GM21717 (cell line): Measurements from ENCODE around the gene SHISAL1.

ENCODE experiments used
- ATAC-seq: cut with Tn5 transposase; IDR thresholded peaks from one replicate; pipeline ENCODE4 v1.9.1; 2021; ENCODE audit warnings: mild to moderate bottlenecking, moderate library complexity; ENCODE audit not compliant: unreplicated experiment

SHISAL1 gene

DNA sequence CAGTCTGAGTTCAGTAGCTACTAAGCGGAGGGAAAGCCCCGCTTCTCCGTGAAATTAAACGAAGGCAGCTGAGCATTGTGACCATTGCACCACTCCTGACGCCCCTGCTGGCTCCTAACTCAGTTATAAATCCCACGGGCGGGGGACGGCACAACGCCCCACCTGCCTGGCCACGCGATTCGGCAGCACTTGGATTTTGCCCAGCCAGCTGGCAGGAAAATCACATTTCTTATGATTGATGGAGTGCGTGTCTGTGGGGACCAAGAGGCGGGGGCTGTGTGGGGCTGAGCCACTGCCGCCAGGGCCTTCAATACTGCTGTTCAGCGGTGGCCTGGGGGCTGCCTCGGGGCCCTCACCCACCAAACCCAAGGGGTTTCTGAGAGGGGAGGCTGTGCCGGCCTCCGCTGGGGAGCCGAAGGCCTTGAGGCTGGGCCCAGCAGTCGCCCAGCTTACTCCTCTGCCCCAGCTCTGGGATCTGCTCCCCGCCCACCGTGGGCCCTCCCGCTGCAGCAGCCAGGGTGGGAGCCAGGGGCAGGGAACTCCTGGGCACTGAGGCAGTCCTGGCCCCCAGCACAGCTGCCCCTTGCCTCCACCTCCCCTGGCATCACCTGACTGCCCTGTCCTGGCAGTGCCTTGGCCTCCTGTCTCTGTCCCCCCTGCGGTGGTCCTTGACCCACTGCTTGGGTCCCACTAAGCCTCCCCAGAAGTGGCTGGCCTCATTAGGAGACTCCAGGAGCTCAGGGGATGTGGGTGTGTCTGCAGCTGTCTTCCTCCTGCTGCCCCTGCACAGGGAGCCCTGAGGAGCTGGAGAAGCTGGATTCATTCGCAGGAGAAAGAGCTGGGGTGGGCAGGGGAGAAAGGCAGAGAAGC, 30.7 kb downstream of the SHISAL1 start:
- no peak for ATAC-seq

DNA sequence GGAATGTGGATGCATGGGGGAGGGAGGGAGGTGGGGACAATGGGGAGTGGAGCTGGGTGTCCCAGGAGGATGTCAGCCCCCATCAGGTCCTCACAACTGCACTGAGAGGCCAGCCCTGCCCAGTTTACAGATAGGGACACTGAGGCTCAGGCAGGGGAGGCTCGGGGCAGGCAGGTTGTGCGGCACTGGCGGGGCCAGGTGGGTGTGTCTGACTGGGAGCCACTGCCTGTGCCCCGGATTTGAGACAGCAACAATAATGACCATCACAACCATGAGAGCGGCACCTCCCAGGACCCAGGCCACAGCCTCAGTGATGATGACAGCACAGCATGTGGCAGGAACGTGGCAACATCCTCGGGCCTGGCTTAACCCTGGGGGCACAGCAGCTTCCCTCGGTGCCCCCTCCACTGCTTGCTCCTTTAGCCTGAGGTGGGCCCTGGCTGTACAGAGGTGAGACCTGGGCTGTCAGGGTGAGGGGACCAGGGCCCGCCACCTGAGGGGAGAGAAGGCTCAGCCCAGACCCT, 32.0 kb downstream of the SHISAL1 start:
- no peak for ATAC-seq

DNA sequence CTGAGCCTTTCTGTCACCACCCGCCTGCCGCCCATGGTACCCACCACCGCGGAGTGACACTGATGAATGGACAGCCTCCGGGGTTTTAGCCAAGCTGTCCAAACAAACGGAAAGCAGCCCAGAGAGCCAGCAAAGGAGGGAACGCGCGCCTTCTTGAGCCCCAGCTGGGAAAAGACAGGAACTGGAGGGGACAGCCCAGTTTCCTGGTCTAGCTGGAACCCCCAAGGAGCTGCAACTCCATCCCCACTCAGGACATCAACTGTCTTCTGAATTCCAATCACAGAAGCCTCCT, 33.7 kb downstream of the SHISAL1 start:
- ATAC-seq: no peak

DNA sequence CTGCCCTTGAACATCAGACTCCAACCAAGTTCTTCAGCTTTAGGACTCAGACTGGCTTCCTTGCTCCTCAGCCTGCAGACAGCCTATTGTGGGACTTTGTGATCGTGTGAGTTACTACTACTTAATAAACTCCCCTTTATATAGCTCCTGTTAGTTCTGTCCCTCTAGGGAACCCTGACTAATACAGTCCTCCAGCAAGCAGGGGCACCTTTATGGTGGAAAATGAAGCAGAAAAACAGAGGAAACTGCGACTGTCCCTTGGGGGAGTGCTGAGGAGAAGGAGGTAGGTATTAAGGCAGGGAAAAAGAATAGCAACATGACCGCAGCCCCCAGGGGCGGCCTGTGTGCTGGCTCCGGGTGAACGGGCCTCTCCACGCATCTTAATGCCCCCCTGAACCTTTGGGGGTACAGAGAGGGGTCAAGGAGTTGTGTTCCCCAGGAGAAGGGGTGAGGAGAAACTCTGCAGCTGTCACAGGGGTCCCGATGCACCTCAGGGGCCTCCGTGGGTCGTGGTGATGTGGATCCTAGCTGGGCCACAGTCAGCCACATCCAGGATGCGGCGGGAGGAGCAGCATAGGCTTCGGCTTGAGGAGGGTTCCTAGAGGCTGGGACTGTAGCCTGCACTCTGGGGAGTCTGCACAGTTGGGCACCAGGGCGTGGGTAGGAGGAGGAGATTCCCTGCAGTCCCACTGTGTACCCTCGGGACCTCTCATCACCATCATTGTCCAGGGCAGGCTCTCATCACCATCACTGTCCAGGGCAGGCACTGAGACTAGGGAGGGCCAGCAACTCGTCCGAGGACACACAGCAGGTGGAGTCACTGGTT, 34.3 kb downstream of the SHISAL1 start:
- ATAC-seq: no peak

DNA sequence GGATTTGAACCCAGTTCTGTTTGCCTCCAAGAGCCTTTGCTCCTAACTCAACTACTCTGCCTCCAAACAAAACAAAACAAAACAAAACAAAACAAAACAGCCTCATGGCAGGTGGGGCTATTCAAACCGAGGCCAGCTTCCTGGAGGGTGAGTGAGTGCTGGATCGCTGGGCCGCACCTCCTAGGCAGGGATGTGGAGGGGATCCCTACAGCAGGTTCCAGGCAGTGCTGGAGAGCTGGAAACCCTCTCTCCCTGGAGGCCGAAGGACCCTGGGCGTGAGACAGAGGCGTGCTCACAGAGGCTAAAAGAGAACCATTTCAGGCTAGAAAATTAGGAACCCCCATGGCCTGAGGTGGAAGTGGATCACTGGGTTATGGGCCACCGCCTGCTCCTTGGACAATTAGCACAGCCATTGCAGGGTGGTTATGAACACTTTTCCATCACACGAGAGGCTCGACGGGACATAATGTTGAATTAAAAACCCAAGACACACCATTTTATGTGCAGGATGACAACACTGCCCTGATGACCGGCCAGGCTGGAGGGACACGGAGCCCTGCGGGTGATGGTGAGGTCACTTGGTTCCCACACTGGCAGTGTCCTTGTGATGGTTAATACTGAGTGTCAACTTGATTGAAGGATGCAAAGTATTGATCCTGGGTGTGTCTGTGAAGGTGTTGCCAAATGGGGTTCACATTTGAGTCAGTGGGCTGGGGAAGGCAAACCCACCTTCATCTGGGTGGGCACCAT, 35.2 kb downstream of the SHISAL1 start:
- no peak for ATAC-seq

DNA sequence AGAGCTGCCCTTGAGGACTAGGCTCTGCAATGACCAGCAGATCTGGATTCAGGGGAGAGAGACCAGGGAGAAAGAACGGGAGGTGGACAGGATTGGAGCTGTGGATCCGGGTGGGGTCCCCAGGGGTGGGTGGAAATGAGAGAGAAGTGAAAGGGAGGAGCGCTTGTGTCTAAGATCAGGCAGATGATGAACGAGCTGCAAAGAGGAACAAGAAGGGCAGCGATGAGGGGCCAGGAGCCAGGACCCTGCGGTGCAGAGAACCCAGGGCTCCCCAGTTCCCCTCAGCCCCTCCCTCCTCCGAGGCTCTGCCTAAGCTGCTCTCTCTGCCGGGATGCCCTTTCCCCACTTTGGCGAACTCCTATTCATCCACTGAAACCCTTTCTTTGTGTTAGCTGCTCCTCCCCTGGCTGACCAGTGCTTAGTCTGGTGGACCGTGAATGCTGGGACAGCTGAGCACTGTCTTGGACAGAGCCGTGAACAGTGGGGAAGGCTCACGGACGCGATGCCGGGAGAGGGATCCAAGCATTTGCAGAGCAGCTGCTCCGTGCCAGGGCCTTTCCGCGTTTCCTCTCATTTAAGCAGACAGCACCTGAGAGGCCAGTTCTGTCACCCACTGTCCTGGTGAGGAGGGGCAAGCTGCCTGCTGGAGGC, 35.9 kb downstream of the SHISAL1 start:
- no peak for ATAC-seq

DNA sequence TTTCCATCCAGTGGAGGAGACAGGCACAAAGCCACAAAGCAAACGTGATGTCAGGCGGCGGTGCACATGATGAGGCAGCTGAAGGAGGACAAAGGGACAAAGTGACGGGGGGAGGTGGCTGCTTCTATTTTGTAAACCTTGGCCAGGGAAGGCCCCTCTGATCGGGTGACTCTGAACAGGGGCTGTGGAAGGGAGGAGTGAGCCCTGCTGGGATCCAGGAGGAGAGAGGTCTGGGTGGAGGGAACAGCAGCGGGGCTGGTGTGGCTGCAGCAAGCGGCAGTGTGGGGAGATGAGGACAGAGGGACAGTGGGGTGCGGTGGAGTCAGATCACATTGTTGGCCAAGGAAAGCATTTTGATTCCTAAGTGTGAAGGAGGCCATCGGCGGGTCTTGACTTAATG, 36.7 kb downstream of the SHISAL1 start:
- ATAC-seq: no peak

DNA sequence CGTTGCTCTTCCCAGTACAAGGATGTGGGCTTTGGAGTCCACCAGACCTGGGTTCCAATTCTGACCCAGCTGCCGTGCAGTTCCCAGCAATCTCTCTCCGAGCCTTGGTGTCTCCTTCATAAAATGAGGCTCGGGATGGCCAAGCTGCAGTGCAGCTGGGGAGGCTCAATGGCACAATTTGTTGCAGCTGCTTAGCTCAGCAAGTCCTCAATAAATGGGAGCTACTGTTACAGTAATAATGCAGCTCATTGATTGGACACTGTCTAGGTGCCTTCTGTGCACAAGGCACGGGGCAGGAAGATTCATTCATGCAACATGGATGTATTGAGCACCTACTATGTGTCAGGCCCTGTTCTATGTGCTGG, 37.1 kb downstream of the SHISAL1 start:
- no peak for ATAC-seq

DNA sequence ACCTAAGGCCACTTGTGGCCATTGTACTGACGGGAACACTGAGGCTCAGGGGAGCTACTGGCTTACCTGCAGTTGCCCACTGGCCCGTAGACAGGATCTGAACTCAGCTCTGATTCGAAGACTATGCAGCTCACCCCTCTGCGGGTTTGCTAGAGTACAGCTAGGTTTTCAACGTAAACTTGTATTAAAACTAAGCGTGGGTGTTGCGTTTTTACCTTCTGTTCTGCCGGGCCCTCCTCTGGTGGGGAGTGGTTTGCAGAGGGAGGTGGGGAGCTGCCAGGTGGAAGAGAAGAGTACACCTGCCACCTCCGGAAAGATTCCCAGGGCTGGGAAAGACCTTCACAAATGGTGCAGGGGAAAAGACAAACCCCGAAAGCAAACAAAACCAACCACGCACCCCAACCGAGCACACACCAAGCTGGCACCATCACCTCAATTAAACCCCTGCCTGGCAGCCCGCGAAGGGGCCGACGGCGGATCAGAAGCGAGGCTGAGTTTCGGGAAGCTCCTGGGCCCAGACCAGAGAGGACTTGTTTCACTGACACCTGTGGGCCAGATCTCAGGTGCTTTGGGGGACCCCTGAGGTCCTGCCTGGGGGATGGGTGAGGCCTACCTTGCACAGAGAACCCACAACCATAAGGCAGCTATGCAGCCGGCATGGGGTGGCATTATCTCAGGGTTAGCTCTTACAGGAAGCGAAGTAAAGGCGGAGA, 37.7 kb downstream of the SHISAL1 start:
- ATAC-seq: no peak

DNA sequence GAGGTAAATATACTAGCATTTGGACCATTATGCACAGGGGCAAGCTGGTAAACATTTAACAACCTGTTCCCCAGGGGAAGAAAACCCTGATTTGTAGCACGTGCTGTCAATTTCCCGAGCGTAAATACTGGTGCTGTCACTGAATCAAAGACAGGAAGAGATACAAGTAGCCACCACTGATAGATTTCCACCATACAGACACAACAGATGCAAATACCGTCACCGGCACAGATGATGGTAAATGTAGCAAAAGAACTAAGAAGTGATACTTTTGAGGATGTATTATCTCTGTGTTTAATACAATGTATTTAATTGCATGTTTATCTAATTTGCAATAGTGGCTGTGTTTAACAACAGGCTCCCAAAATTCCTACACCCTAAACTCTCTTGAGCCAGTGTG, 39.6 kb downstream of the SHISAL1 start:
- ATAC-seq: no peak

DNA sequence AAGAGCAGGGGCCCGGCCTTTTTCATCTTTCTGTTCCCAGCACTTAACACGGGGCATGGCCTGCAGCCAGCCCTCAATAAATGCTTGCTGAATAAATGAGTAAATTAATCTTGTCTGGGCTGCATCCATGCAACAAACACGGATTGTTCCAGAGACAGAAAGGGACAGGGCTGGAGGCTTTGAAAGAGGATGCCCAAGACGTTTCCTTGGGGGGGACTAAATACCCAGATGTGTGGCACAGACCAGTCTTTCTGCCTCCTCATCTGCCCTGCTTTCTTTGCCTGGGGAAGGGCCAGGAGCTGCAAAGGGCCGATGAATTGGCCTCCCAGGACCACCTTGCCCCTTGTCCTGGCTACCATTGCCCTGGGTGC, 40.4 kb downstream of the SHISAL1 start:
- no peak for ATAC-seq

DNA sequence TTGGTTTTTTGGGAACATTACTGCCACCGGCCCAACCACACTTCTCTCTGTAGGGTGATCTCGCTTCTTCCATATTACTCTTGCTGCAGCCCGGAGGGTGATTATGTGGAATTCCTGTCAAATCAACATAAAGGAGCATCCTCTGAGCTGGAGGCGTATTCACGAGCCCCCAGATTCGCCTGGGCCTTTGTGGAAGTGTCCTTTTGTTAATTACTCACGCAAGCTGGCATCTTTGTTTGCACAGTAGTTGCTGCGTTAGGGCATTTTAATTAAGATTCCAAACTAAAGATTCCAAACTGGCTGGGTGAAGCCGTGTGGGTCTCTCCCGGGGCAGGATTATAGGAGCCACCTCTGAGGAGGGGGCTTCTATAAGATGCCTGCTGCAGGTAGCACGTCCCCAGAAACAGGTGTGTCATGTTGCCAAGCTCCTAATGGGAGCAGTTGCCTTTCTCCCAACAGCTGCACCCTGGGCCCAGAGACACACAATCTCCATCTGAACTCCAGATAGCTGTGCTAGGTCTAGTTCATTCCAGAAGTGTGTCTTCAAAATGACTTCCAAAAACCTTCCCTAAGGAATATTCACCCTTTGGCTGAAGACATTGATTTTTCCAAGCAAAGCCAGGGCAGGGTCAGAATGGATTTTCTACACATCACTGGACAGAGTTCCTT, 40.9 kb downstream of the SHISAL1 start:
- no peak for ATAC-seq

DNA sequence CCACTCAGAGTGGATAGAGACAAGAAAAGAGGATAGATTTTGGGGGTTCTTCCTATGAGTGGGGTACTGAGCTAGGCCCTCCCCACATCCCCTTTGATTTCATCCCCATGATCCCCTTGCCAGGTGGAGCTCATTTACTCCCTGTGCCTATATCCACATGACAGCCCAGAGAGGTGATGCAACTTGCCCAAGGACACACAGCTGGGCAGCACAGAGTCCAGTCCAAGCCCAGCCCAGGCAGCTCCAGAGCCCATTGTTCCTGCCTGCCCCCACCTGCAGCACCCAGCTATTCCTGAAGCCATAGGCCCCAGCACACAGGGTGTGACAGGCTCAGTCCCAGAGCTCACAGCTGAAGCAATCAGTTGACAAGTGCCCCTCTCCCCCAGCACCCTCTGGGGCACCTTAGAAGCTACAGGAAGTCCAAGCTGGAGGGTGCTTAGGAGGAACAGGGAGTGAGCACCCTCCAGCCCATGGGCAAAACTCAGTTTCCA, 41.7 kb downstream of the SHISAL1 start:
- no peak for ATAC-seq

DNA sequence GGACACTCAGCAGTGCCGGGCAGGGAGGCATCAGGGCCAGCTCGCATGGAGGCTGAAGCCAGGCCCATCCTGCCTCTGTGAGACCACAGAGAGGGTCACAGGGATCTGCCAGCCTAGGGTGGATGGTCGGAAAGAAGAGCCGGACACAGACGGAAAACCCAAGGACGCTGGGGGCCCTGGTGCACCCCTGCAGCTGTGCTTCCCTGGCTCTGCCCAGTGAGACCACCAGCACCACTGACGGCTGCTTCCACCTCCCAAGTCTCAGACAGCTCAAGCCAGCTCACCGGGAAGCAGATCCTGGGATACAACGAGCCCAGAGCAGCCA, 42.2 kb downstream of the SHISAL1 start:
- ATAC-seq: no peak

DNA sequence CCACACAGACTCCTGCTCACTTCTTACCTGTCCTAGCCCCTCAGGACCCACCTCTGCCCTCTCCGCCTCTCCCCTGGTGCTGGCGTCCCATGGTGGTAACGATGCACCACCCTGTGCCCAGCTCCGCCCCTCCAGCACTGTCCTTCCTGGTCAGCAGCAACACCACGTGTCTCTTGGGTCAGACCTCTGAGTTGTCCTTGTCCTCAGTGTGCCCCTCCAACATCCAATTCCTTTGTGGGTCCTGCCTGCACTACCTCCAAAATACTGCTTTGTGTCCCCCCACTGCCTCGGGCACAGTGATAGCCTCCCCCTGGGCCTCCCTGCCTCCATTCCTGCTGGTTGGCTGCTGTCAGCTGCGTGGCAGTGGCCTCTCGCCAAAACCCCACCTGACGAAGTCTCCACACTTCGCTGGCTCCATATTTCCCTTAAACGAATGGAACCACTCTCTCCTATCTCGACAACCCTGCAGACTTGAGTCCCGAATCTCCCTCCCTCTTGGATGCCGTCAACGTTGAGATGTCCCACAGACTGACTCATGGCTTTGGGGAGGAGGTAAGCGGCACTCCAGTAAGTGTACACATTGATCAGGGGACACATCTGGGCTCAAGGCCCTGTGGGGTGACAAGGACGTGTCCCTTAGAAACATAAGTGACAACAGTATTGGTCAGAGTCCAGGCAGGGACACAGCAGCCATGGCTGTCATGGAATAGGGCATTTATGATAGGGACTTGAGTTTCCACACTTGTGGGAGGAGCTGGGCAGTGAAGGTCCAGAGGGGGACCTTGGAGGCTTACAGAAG, 42.8 kb downstream of the SHISAL1 start:
- ATAC-seq: no peak

DNA sequence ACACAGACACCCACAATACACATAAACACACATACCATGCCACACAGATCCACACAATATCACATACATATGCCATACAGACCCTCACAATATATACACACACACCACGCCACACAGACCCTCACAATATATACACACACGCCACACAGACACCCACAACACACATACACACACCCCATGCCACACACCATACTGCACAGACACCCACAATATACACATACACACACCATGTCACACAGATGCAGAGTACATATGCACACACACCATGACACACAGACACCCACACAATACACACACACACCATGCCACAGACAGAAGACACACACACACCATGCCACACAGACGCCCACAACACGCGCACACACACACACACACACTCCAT, 43.6 kb downstream of the SHISAL1 start:
- no peak for ATAC-seq

DNA sequence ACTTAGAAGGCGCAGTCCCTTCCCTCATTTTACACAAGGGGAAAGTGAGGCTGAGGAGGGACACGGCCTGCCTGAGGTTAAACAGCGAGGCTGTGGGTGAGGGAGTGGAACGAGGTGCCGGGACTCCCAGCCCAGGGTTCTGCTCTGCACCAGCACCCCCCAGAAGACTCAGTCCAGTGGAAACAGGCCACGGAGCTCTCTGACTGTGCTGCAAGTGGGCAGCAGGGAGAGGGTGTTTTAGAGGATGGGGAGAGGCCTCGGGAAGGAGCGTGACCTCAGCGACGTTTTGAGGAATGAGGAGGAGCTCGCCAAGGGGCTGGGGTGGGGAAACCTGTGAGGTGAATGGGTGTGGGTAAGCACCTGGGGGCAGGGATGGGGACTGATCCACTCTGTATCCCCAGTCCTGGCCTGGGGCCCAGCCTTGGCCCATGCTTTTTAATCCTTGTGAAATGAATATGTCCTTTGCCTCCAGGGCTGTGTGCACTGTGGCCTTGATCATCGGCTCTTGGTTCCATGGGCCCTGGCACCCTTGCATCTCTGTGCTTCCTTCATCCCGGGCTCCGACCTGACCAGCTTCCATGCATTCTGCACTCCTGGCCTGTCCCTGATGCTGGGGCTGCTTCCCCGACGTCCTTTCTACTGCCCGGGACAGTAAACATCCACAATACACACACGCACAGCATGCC, 44.2 kb downstream of the SHISAL1 start:
- ATAC-seq: no peak

DNA sequence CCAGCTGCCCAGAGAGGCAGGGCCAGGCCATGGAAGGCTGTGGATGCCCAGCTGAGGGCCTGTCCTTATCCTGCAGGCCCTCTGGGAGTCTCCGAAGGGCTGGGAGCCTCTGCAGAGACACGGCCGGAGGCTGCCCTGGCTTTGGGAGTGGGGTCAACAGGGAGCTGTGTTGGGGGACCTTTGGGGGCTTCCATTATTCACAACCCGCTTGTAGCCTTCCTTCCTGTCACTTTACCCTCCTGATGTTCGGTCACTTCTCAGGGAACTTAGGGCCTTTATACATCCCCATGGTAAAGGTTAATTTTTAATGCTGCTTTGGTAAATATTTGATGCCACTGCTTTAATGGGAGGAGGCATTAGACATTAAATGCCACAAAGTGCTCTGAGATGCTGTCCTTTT, 44.9 kb downstream of the SHISAL1 start:
- ATAC-seq: no peak
